Lung microvascular endothelial cell (primary cell): Measurements from ENCODE around the gene CXorf38. TPM values are rescaled to one million over a fixed set of nuclear protein-coding genes. Genes with fewer than 3 reads are reported as not detected.
A peak's percentile ranks its signal among the peaks of the same experiment; 100 is the strongest.

Source experiments
- DNase-seq, 2 donors: peaks; one replicate each; pipeline versions ENCODE4 v3.0.0 to v3.0.0-alpha.2; 2010; ENCODE audit warnings: low read depth in 2 of 2
- total RNA-seq: library from RNA; depleted of rRNA; stranded (reverse); fragments of >200 nt; gene quantifications from 2 replicates; pipeline ENCODE4 v1.2.1, GENCODE V29; 2014

Gene CXorf38, protein sequence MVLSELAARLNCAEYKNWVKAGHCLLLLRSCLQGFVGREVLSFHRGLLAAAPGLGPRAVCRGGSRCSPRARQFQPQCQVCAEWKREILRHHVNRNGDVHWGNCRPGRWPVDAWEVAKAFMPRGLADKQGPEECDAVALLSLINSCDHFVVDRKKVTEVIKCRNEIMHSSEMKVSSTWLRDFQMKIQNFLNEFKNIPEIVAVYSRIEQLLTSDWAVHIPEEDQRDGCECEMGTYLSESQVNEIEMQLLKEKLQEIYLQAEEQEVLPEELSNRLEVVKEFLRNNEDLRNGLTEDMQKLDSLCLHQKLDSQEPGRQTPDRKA
- 8.1 and 11.1 TPM in 2 replicates for total RNA-seq

DNA sequence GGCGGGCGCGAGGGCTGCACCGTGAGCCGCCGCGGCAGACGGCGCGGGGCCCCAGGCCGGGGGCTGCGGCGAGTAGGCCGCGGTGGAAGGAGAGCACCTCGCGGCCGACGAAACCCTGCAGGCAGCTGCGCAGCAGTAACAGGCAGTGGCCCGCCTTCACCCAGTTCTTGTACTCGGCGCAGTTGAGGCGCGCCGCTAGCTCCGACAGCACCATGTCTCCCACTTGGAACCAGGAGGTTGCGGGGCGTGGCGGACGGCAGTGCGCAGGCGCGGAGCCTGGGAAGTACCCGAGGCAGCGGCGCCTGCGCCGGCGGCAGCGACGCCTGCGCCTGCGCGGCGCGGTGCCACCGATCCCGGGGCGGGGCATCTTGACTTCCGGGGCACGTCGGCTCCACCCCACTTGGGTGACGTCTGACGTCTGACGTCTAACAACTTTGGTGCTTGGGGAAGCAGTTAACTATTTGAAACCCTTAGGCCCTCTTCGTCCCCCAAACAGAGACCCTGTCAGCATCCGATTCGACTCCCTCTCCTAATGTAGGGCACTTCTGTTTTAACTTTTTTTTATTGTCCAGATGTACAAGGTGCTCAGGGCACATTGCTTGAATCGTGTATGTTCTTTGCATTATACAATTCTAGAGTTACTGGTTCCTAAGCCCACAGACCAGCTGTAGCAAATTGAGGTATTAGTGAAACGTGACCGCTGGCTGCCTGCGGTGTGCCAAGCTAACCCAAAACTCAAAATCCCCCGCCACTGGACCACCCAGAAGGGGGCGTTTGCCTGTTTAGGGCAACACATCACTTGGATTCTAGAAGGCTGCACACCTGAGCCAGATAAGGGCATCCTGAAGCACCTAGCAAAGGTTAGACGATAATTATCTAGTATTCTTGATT, at the start of gene CXorf38:
CXorf38 (minus strand) TSS at position 255 of the 891 bp plus-strand sequence; CDS start at position 214, 41 bp downstream.
- peak; percentile 89 to 90 for DNase-seq

DNA sequence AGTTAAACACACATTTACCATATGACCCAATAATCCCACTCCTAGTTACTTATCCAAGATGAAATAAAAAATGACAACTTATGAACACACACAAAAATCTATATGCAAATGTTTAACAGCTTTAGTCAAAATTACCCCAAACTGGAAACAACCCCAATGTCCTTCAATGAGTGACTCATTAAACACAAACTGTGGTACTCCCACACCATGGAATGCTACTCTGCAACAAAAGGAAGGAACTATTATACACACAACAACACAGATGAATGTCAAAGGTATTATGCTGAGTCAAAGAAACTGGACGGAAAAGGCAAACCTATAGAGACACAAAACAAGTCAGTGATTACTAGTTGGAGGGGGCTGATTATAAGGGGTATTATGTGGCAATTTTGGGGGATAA, 47.4 kb upstream of the CXorf38 start:
- DNase-seq: peak; percentile 5 to 26

DNA sequence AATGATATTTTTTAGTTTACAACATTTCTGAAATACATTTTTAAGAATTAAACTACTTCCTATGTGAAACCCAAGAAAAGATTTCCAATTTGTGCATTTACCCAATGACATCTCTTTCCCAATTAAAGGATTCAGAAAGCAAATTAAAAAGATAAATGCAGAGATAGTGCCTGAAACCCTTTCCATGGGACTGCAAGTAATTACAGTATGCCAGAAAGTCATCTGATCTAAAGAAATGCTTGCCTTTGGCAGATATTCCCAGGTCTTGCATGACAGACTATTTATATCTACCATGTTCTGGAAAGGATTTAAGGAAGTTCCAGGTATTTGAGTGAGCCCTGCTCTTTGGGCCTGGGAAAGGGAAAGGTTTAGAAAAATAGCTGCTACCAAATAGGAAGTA, 41.6 kb upstream of the CXorf38 start:
- peak; percentile 27 to 36 for DNase-seq

DNA sequence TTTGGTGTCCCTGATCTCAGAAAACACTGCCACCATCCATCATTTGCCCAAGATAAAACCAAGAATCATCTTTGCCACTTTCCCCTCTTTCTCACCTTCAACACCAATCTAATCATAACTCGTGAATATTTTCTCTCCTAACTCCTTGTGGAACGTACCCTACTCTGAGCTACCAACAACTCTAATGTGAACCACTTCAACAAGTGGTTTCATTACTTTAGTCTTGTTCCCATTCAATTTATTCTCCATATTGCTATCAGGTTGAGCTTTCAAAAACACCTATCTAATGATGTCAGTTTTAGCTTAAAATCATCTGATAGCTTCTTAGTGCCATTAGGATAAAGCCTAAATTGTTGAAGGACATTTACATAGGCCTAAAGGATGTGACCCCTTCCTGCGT, 39.8 kb upstream of the CXorf38 start:
- no peak for DNase-seq

DNA sequence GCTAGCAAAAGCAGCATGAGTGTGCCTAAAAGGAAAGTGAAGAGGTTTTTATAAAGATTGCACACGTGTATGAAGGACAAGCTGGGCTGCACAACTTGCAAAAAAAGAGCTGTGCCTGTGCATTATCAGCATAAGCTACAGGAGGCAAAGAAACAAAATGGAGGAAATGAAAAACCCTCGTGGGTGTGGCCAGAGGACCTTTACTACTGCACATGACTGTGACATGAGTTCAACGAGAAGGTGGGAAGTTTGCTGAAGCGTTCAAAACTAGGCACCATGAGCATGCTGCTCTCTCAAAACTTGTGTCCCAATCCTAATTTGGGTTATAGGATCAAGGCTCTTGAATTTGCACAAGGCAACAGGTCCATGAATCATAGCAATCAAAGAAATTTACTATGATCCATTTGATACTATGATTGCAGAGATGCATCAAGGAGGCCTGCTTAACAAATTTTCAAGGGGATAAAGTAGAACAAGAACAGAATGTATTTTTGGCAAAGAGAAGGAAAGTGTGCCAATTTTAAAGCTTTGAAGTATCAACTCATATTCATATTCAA, 38.1 kb upstream of the CXorf38 start:
- no peak for DNase-seq

DNA sequence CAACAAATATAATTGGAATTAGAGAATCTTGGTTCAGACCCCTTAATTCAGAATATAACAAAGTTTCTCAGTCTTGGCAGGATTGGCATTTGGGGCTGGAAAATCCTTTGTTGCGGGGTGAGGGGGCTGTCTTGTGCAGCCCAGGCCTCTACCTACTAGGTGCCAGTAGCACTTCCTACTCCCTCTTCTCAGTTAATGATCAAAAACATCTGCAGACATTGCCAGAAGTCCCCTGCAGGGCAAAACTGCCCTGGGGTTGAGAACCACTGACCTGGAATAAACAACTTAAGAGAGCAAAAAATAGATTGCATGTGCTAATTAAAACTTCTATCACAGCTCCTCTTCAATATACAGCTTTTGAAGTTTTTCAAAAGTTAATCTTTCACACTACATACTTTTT, 36.7 kb upstream of the CXorf38 start:
- DNase-seq: no peak

DNA sequence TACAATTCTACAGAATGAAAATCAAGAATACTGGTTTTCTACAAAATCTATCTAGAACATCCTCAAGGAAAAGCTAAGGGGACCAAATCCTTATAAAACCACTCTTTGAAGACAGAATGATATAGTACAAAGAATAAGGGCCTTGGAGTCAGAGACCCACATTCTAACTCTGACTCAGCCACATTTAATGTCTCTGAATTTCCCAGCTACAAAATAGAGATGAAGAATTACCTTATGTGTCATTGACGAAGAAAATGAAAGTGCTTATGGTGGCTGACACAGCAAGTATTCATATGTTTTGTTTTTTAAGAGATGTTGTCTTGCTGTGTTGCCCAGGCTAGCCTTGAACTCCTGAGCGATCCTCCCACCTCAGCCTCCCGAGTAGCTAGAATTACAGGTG, 35.9 kb upstream of the CXorf38 start:
- peak in 1 of 2 donors; percentile 20 for DNase-seq

DNA sequence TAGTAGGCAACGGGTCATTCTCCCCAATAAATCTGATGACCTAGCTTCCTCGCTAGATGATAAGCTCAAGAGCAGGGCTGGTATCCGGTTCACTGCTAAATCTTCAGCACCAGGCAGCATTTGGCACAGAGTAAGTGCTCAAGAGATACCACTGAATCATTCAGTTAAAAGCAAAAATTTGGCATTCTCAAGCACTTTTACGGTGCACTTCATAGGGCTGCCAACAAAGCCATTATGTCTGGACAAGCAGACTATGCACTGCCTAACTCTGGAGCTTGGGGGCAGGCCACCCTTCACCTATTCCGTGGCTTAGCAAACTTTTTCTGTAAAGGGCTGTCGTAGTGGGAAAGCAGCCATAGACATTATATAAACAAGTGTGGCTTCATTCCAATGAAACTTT, 23.8 kb upstream of the CXorf38 start:
- no peak for DNase-seq

DNA sequence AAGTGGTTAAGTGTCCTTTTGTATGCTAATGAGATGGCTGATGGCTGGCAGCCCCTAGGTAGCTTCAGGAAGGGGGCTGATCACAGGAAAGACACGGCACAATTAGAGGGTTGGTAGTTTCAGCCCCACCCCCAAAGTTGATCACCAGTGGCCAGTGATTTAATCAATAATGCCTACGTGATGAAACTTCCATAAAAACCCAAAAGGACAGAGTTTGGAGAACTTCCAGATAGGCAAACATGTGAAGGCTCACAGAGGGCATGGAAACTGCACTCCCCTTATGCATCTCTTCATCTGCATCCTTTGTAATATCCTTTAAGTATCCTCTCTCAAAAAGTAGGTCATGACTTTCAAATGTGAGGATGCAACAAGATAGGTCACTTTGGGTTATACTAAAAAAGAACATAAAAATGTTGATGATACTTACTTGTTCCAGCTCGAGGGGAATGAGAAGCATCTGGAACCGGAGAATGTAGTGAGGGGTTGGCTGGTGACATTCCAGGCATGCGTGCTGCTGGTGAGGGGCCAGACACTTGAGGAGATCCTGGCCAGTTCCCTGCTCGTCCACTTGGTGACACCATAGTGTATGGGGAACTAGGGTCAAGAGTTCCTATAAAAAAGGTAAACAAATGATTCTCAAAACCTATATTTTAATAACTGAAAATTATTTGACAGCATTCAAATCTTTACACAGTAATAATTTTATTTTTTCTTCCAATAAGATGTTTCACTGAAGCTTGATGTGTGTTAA, 16.7 kb upstream of the CXorf38 start:
- peak in 1 of 2 donors; percentile 20 for DNase-seq

DNA sequence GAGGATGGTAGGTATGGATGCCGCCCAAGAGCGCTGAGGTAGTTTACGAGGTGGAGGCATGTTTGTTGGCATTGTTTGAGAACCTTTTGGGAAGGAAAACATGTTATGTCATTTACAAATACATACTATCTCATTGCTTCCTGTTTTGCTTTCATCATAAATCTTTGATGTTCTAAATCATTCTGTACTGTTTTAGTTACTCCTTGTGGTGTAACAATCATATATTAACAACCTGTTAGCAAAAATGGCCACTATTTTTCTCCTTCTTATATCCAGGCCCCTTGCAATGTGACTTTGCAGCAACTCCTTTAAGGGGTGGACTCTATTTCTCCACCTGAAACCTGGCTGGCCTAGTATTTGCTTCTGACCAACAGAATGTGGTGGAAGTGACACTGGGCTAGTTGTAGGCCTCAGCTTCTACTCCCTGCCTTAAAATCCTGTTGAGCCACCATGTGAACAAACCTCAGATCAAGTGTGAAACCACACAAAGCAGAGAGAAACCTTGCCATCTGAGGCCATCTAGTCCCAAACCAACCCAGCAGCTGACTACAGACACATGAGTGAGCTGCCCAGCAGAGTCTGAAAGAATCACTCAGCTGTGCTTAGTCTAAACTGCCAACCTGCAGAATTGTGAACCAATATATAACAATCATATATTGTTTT, 15.8 kb upstream of the CXorf38 start:
- DNase-seq: no peak

DNA sequence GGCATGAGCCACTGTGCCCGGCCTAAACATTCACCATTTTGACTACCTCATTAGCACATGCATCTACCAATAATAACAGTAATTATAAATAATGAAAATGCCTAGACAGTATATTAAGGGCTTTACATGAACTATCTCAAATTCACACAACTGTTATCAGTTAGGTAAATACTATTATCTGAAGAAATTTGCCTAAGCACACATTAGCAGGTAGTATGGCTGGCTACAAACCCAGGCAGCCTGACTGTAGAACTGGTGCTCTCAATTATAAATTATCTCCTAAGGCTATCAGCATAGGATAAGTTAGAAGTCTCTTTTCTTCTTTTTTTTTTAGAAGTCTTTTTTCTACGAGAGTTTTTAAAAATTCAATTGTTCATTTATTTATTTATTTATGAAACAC, 14.1 kb upstream of the CXorf38 start:
- DNase-seq: no peak

DNA sequence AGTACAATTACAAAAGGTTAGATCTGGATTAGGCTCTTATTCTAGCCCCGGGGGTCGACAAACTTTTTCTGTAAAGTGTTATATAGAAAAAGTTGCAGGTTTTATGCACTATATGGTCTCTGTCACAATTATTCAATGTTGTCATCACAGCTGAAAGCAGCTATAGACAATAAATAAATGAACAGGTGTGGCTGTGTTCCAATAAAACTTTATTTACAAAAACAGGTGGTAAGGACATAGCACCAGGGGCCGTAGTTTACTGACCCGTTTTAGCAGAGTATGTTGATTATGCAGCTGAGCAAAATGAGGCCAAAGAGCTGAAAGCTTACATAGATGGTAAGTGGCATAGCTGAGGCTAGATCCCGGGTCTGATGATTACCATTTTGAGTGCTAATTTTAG, 13.0 kb upstream of the CXorf38 start:
- DNase-seq: no peak

DNA sequence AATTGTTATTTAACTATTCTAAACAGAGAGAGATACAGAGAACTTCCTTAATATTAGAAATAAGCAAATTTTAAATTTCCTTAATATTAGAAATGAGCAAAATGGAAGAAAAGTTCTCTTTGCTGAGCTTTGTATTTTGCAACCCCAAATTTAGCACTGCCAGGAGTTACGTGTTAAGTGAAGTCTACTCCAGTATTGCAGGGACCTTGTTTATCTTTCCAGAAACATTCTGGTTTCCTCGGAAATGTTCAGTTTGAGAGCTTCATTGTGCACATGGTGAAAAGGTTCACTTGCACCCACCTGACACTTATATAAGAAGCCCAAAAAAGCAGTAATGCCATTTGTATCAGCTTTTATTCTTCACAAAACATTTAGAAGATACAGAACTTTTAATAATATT, 6.2 kb upstream of the CXorf38 start:
- DNase-seq: no peak

DNA sequence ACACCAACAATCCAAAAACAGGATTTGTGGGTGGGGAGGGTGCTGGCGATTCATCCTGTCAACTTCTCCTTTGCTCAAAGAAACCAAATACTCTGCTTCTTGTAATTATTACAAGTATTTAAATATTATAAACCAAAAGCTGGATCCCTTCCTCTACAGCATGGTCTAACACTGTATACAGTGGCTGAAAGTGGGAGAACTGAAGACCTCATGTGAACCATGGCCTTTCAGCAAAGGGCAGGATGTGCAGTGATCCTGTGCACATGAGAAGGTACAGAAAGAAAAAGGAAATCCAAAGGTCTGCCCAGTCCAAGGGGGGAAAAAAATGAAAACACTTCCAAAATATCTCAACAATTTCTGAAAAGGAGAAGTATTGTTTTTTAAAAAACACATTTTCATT, 5.3 kb upstream of the CXorf38 start:
- DNase-seq: no peak

DNA sequence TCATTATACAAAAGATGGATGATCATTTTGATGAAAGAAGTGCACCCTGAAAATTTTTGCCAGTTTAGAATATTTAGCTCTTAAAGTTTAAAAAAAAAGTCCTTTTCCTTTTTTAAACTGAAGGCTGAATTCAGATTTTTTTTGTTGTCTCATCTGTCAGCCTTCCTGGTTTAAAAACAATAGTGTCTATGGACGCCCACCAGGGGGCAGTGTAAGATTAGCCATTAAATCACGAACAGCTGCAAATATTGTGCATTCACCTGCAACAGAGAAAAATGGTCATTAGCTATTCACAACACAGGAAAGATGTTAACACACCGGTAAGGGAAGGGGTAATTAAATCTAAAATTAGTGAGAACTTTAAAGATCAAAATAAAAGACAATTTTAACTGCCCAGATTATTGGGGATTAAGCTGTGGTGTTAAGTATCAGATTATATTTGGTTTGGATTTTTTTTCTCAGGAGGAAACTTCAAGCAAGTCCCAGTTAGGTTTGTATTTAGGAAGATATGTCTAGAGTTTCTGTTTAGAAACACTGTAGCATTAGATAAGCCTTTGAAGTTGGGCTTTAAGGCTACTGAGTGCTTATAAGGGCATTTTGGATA, 4.4 kb upstream of the CXorf38 start:
- DNase-seq: peak; percentile 68 to 85

DNA sequence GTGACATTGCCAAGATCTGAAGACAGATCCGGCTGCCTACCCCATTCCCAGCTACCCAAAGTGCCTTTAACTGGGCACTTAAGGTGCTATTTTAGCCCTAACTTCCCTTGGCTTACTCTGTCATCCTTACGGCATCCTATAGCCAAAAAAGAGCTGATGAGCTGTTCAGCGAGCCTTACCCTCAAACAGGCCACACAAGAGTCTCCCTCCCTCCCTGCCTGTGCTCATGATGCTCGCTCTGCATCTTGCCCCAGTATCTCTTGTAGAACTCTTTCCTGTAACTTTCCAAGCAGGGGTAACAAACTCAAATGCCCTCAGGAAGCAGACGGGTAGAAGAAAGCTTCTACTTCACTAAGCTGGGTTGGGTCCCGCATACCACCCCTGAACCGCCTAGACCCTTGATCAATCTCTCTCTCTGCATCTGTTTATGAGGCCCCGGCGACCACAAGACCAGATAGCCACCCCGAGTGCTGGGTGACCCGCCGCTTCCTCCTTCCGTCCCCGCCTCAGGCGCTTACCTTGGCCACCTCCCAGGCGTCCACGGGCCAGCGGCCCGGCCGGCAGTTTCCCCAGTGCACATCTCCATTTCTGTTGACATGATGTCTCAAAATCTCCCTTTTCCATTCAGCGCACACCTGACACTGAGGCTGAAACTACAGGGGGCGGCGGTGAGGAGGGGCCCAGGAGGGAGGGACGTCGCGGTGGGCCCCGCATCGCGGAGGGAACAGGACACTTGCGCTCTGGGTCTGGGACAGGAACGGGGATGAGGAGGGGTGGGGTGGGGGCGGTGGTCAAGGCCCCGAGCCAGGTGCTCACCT, 663 bp downstream of the CXorf38 start:
- DNase-seq: peak; percentile 17 to 42

DNA sequence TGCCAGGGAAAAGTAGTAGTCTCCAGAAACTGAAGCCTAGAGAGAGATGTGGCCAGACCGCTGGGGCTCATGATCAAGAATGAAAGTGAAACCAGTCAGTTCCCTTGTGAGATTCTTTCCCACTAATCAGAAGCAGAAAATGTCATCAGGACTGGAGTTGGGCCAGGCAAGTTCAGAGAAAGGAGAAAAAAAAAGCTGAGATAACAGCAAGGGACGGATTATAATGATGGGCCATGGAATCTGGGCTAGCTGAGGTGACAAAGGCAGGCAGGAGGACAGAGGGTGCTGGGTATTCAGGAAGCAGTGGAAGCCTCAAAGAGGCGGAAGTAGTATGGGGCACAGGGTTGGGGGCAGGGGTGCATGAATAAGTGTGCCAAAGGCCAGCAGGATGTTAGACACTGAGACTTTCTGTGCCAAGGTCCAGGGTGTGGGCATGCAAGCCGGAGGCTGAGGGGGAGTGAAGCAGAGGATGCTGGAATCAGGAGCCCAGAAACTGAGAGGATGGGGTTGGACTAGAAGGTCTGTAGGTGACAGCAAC, 2.5 kb downstream of the CXorf38 start:
- DNase-seq: peak; percentile 67 to 76

DNA sequence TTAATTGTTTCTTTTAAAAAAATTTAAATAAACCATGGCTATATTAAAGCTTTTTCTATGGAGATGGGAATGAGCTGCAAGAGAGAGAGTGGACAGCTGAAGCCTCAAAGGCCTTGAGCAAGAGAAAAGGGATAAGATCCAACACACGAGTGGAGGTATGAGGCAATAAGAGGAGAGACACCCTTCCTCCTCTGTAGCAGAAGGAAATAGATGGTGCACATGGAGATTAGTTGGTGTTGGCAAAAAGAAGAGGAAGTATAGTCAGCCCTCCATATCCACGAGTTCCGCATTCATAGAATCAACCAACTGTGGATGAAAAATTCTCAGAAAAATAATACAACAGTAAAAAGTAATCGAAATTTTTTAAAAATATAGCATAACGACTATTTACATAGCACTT, 3.2 kb downstream of the CXorf38 start:
- peak; percentile 37 to 39 for DNase-seq

DNA sequence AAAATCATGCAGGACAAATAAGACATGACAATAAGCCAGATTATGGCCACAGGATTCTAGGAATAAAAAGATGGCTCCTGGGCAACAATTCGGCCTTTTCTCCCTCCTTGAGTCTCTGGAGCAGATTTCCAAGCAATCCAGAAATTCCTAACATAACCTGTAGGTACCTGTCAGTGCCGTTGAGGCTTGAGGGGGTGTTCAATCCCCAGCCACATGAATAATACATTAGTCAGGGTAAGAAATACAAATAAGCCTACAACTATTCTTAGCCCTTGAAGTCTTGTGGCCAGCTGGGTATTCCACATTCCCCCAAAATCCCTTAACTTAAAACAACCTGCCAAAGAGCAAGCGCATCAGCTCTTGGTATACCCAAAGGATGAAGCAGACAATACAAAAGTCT, 9.7 kb downstream of the CXorf38 start:
- DNase-seq: no peak

DNA sequence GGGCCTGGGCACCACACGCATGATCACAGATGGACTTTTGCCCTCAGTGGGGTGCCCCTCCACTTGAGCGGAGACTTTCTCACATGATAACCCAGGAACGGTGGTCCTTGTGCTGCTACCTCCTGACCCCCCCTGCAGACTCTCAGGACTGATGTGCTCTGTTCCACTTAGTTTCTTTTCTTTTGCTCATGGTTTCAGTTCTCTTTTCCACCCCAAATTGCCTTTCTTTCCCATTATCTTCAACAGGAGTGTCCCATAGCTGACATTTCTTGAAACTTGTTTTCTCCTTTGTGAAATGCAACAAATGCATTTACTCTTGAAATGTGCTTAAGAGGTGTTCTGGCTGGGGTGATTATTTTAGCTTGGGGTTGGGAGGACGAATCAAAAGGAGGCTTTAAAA, 15.2 kb downstream of the CXorf38 start:
- DNase-seq: no peak
